Activated CD8-positive, alpha-beta memory T cell treated with anti-CD3 and anti-CD28 coated beads for 36 hours (primary cell): ENCODE measurements around the gene IQCK. TPM values are rescaled to one million over a fixed set of nuclear protein-coding genes. Genes with fewer than 3 reads are reported as not detected.
"Not testable (repeated sequence)": the region's sequence is repeated elsewhere in the genome, so short reads cannot be mapped to it uniquely, and the experiment has no call there.

Experiments
- CTCF ChIA-PET: fragments of 350-600 bp; sonication (Branson Sonifier 250); formaldehyde crosslinking; loops from one replicate; lab custom pipeline; 2021; ENCODE audit warnings: antibody characterized with exemption; lab: Charles Lee
- POLR2A ChIA-PET: fragments of 350-600 bp; sonication (Branson Sonifier 250); formaldehyde crosslinking; loops from one replicate; lab custom pipeline; 2021; ENCODE audit warnings: antibody characterized with exemption; lab: Charles Lee
- total RNA-seq, 2 experiments: library from RNA; stranded (reverse); gene quantifications; one replicate each; pipeline ENCODE4 v1.2.3, GENCODE V29; 2021

The IQCK gene
- total RNA-seq, 2 experiments from 2014 or later, result 3.9 to 5.0 TPM

DNA sequence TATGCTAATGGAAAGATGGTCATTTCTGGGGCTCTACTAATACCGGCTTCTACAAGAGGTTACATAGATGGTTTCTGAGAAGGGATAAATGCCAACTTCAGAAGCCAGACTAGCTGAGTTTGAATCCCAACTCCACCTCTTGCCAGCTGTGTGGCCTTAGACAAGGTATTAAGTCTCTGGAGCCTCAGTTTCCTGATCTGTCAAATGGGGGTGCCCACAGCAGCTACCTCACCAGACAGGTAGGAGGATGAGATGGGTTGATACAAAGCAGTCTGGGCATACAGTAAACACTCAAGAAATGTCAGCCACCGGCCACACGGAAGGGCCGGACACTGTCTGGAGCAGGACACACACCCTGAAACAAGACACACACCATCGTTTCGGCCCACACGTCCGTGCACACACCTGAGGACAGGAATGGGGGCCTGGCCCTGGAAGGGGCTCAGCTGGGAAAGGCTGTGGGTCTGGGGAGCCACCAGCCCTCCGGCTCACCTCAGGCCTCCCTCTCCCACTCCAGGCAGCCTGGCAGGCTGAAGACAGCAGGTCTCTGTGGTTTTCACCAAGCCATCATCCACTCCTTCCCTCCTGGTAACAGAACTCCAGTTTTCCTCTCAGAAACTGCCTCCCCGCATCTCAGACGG is 5.5 kb upstream of the IQCK start:
- ChIA-PET POLR2A (no interaction called here), CTCF (interaction anchor here (1.9 kb wide), 1 partner anchor 8 kb away, joined by 5 read pairs; no protein-coding TSS in a partner anchor)

DNA sequence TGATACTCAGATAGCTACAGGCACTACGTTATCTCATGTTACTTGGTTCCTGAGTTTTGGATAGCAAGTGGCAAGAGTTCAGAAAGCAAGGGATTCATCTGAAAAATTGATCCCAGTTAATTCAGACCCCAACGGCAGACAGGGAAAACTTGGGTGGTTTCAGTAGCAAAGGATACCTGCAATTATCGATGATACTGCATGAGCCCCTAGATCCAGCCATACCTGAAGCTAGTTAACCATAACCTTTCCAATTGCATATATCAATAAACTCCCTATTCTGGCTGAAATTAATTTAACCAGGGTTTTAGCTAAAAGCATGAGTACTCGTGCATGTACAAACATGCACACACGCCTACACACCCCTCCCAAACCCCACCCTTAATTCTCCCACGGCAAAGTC is 4.4 kb upstream of the IQCK start:
- ChIA-PET CTCF (interaction anchor here (1.9 kb wide), 1 partner anchor 10 kb away, joined by 5 read pairs; no protein-coding TSS in a partner anchor), POLR2A (no interaction called here)

DNA sequence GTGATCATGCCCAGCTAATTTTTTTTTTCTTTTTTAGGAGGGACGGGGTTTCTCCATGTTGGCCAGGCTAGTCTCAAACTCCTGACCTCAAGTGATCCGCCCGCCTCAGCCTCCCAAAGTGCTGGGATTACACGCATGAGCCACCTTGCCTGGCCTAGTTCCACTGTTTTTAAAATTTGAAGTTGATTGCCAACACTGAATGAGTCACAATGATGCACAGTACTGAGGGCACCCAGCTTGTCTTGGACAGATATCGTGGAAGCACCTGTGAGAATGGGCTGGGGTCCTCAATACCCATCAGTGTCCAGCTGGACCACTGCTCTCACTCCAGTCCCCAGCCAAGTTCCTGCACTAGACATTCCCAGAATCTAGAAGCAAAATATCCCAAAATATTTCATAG is 2.5 kb upstream of the IQCK start:
- CTCF ChIA-PET, result no interaction called here
- POLR2A ChIA-PET, result no interaction called here

DNA sequence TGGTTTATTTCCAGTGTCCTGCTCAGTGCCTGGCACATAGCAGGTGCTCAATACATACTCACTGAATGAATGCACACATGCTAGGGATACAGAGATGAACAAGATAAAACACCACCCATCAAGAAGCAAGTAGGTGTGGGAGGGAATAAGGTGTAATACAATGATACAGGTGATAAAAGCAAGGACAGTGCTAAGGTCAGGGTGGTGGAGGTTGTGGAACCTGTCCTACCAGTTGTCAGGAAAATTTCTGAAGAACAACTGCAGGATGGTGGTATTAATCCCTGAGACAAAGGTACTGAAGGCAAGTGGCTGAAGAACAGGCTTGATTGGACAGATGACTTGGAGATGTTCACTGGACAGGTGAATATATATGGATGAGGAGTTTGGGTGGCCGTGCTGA is 1.9 kb upstream of the IQCK start:
- POLR2A ChIA-PET, result no interaction called here
- CTCF ChIA-PET, result no interaction called here

DNA sequence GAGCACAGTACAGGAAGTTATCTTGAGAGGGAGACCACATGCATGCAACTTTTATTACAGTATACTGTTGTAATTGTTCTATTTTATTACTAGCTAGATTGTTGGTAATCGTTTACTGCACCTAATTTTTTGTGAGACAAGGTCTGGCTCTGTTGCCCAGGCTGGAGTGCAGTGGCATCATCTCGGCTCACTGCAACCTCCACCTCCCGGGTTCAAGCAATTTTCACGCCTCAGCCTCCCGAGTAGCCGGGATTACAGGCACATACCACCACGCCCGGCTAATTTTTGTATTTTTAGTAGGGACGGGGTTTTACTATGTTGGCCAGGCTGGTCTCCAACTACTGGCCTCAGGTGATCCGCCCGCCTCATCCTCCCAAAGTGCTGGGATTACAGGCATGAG is 1.3 kb upstream of the IQCK start:
- CTCF ChIA-PET, result not testable (repeated sequence)
- POLR2A ChIA-PET, result interaction anchor here (1.1 kb wide), 1 partner anchor 11 kb away, joined by 4 read pairs; no protein-coding TSS in a partner anchor

DNA sequence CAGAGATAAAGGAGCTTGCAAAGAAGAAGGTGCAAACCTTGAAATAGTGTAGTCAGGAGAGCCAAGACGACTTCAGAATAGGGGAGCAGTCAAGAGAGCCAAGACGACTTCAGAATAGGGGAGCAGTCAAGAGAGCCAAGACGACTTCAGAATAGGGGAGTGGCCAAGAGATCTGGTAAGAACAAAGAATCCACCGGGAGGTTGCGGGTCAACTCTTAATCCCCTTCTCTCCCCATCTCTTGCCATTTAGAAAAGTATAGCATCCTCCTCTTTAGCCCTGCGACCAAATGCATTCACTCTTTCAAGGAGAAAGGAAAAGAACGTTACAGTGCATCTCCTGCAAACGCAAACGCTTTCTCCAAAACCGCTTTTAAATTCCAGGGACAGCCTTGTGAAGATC is 757 bp upstream of the IQCK start:
- ChIA-PET CTCF (interaction anchor here (1.0 kb wide), 1 partner anchor 19 kb away, joined by 3 read pairs; no protein-coding TSS in a partner anchor), POLR2A (interaction anchor here (1.1 kb wide), 1 partner anchor 11 kb away, joined by 4 read pairs; no protein-coding TSS in a partner anchor)

DNA sequence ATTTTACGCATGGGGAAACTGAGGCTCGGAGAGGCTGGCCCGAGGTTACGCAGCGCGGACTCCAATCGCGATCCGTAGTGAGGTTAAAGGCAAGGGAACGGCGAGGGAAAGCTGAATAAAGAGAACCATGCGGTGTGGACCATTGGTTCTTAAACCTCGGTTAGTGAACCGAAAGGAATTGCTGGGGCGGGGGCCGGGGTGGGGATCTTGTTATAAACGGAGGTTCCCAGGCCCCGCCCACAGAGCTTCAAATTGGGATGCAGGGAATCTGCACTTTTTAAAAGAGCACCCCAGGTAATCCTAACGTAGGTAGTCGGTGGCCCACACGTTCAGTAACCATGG is 524 bp downstream of the IQCK start:
- ChIA-PET POLR2A (interaction anchor here (0.7 kb wide), 1 partner anchor 162 kb away, joined by 4 read pairs; no protein-coding TSS in a partner anchor), CTCF (interaction anchor here (1.0 kb wide), 2 partner anchors 20 to 163 kb away, joined by 3 read pairs; partner anchors contain the start of gene VPS35L)

DNA sequence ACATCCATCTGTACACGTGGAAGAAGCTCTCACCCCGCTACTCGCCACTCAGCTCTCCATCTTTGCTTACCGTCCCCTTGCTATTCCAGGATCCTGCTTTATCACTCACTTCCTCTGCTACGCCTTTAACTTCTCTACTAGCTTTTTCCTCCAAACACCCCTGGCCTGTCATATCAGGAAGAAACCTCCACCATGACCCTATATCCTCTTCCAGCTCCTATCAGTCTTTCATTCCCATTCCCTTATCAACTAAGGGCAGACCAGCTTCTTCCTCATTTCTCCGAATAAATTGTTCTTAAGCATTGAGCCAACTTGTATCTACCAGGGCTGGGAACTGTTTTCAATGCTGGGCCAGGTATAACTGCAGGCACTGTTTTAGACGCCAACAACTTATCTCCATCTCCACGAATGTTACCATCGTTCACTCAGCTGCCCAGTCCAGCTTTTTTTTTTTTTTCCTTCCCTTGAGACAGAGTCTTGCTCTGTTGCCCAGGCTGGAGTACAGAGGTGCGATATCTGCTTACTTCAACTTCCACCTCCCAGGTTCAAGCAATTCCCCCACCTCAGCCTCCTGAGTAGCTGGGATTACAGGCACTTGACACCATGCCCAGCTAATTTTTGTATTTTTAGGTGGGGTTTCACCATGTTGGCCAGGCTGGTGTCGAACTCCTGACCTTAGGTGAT is 4.3 kb downstream of the IQCK start:
- POLR2A ChIA-PET, result interaction anchor here (0.7 kb wide), 1 partner anchor 45 kb away, joined by 3 read pairs; no protein-coding TSS in a partner anchor
- CTCF ChIA-PET, result no interaction called here

DNA sequence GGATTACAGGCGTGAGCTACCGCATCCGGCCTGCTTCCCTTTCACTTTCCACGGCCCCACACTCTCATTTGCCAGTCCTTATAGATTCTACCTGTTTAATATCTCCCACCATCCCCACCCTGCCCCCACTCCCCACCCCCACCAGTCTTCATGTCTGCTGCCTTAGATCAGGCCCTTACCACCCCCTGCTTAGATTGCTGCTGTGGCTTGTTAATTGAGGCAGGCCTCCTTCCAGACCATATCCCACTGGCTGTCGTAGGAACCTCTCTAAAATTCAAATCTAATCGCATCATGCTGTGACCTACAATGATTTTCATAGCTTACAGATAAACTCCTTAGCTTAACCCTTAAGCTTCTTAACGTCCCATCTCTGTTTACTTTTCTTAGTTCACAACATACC is 4.9 kb downstream of the IQCK start:
- POLR2A ChIA-PET, result interaction anchor here (0.7 kb wide), 1 partner anchor 44 kb away, joined by 3 read pairs; no protein-coding TSS in a partner anchor
- CTCF ChIA-PET, result no interaction called here

DNA sequence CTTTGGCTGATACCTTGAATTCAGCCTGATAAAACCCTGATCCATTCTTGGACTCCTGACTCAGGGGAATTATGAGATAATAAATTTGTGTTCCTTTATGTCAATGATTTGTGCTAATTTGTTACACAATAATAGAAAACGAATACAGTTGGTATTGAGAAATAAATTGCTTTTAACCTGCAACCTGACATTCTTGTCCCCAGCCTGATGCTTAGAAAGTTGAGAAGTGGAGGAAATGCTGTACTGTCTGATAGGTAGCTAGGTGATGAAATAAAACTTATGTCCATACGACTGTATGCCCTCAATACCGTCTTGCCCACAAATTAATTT is 10.5 kb downstream of the IQCK start:
- ChIA-PET CTCF (no interaction called here), POLR2A (no interaction called here)

DNA sequence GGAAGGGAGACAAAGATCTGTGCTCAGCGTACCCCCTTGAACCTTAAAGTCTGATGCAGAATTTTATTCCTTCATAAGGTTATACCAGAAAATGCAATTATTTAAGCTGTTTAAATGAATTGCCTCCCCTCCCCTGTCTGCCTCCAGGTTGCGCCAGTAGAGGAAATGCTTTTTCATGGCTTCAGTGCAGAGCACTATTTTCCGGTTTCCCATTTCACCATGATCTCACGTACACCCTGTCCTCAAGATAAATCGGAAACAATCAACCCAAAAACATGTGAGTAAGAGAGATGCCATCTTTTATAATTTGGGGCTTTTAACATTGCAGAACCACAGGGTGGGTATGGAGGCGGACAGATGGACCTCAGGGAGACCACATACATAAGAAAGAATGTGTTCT is 15.5 kb downstream of the IQCK start:
- ChIA-PET POLR2A (no interaction called here), CTCF (no interaction called here)

DNA sequence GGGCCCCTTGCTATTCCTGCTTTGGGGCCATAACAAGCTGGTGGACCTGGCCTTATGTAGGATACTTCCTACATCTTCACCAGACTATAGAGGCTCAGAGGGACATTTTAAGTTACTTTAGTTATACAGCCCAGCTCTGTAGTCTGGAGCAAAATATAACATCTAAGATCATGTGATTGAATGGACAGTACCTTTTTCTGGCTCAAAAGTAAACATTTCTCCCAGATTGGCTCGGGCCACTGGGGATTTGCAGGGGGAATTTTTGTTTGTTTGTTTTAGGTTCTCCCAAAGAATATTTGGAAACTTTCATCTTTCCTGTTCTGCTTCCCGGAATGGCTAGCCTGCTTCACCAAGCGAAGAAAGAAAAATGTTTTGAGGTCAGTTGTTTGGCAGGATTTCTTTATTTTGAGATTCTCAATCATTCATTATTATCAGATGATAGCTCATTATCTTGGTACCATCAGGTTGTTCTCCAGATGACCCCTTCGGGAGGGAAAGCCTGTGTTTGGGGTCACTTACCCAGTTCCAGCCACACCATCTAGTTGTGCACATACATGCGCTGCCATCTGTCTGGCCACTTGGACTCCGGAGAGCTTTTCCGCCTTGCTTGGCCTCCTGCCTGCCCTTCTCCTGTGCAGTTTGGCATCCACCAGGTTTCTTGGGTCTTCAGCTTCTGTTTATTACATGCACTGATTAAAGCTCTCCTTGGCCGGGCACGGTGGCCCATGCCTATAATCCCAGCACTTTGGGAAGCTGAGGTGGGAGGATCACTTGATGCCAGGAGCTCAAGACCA is 17.2 kb downstream of the IQCK start:
- POLR2A ChIA-PET, result interaction anchor here (0.6 kb wide), 2 partner anchors 9 to 80 kb away, joined by 3 to 8 read pairs; no protein-coding TSS in a partner anchor
- CTCF ChIA-PET, result no interaction called here

DNA sequence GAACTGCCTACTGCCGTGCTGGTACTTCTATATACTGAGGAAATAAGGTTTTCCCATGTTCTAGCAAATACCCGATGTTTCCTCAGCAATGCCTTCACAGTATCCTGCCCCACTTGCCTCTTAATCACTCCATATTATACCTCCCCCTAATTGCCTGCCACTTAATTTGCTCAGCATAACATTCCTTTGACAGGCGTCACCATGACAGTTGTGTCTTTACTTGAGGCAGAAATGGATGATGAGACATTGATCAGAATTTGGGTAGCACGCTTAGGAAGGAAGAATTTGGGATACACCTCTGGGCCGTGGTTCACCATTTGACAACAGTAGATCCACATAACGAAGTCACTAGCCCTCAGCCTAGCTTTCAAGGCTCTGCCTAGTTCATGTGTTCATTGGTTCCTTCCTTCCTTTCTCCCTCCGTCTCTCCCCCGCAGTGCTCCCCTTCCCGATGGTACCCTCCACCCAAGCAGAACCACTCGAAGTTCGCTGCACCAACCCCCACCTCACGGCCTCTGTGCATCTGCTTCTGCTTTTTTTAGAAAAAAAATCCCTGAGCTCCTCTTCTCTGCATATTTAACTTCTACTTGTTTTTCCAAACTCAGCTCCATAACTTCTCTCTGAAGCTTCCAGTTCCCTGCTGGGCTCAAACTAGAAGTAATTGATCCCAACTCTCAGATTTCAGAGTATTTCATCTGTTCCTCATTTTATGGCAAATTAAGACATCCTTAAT is 19.4 kb downstream of the IQCK start:
- POLR2A ChIA-PET, result no interaction called here
- CTCF ChIA-PET, result interaction anchor here (0.7 kb wide), 1 partner anchor 35 kb away, joined by 4 read pairs; no protein-coding TSS in a partner anchor

DNA sequence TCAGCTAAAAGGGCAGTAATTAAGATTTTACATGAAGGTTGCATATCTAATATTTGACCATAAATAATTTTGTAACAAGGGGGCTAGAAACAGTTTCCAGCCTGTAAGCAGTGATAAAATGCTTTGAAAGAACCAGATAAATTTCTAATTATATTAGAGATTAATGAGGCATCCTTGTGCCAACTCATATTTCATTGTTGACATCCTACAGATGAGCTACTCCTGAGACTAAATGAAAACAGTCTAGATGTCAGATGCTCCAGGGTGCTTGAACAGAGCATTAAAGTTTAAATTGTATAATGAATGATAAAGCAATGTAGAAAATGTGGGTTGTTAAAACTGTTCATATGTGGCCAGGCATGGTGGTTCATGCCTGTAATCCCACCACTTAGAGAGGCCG is 23.3 kb downstream of the IQCK start:
- ChIA-PET CTCF (no interaction called here), POLR2A (no interaction called here)

DNA sequence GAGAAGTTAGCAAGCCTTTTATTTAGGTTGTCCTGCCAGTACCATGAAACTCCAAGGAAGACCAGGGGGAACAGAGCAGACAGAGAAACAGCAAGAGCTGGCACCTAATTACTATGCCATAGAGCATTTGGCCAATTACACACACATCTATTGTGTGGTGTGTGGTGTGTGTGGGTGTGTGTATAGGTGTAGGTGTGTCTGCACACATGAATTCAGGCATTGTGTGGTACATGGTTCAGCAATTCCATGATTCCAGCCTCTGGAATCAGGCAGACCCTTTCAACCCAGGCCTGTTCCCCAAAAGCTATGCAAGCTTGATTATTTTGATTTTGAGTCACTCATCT is 25.7 kb downstream of the IQCK start:
- ChIA-PET CTCF (no interaction called here), POLR2A (no interaction called here)

DNA sequence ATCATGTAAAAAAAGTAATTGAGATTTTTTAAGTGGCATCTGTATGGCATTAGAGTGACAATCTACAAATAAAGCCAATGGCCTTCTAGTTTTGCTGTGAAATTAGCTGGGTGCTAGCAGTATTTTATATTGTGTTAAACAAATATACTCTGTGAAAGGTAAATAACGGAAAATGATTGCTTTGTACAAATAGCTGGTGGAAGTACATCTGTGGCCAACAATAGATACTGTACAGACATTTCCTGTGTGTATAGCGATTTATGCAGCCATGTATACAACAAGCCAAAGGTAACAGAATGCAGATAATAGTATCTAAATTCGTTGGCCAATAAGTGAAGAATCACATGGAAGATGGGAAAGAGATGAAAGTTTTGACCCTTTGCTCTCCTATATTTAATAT is 26.6 kb downstream of the IQCK start:
- ChIA-PET POLR2A (no interaction called here), CTCF (no interaction called here)

DNA sequence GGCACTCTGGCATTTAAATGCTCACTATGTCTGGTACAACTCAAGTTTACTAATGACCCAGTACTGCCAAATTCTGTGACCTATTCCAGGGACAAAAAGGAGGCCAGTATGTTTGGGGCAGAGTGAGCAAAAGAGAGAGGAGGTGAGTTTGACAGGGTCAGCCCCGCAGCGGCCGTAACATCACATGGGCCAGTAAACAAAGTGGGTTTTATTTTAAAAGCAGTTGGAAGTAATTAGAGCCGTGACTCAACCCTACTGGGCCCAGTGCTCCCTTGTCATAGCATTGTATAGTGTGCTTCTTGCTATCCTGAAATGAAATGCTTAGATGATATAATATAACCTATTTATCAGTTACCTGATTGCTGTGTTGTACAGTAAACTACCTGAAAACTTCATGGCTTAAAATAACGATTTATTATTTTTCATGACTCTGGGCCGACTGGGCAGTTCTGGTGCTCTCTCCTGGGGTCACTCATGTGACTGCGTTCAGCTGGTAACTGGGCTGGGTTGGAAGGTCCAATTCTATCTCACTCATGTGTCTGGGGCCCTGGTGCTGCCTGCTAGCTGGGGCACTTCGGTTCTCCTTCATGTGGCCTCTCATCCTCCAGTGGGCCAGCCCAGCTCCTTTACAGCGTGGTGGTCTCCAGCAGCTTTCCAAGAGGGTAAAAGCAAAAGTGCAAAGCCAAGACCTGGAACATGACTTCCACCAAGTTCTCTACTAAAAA is 27.4 kb downstream of the IQCK start:
- CTCF ChIA-PET, result no interaction called here
- POLR2A ChIA-PET, result no interaction called here

DNA sequence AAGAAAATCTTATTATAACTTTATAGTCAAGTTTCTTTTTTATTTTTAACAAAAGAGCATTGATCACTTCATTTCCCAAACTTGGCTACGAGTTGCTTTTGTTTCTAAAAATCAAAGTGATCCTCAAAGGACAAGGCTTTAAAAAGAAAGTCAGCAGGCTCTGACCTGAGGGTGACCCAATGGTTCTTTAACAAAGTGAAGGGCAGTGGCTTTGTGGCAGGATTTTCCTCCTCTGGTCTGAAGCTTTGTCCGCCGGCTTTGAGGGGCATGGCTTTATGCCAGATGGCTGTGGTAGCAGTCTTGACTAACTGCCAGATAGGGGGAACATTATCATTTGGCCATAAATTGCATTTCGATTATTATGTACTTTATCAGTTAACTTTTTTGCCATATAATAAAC is 28.5 kb downstream of the IQCK start:
- POLR2A ChIA-PET, result no interaction called here
- CTCF ChIA-PET, result no interaction called here
